SW 1271 (cell line): ENCODE results near the gene OR2A12.
"Not testable (repeated sequence)": the region's sequence is repeated elsewhere in the genome, so short reads cannot be mapped to it uniquely, and the experiment has no call there.

Source experiments
- DNase-seq, 2 experiments: peaks; one replicate each; lab custom pipeline; 2025; lab: John Stamatoyannopoulos, UW

The OR2A12 gene

GRCh38 chr7:144122876-144123275 is 36.8 kb downstream of the OR2A12 start, which contains the start of gene OR2A14:
Gene OR2A14 (plus strand): TSS chr7:144123176. CDS start chr7:144129113, 5,937 bp downstream.
- DNase-seq: no peak

GRCh38 chr7:144127714-144128334 is 41.7 kb downstream of the OR2A12 start:
- peak; percentile 13 to 63 for DNase-seq

GRCh38 chr7:144129601-144130000 is 43.5 kb downstream of the OR2A12 start:
- not testable (repeated sequence) for DNase-seq

- no peak for DNase-seq
Observed at GRCh38 chr7:144130730-144131129, 44.7 kb downstream of the OR2A12 start.

GRCh38 chr7:144132262-144132661 is 46.2 kb downstream of the OR2A12 start:
- DNase-seq: no peak

GRCh38 chr7:144133307-144133706 is 47.2 kb downstream of the OR2A12 start:
- no peak for DNase-seq

GRCh38 chr7:144134116-144134515 is 48.0 kb downstream of the OR2A12 start:
- no peak for DNase-seq

- DNase-seq: no peak
Observed at GRCh38 chr7:144137501-144137900, 51.4 kb downstream of the OR2A12 start.

- DNase-seq: no peak
Observed at GRCh38 chr7:144142187-144142586, 56.1 kb downstream of the OR2A12 start.

- DNase-seq: no peak
Observed at GRCh38 chr7:144144426-144144825, 58.3 kb downstream of the OR2A12 start.

GRCh38 chr7:144148224-144148827 is 62.2 kb downstream of the OR2A12 start:
- no peak for DNase-seq
